AML-193 (cell line): ENCODE data around the gene ZIC1.
A peak's percentile ranks its signal among the peaks of the same experiment; 100 is the strongest.

Experiments
- DNase-seq, 2 experiments: peaks; one replicate each; lab custom pipeline; 2025; lab: John Stamatoyannopoulos, UW

Gene ZIC1

DNA sequence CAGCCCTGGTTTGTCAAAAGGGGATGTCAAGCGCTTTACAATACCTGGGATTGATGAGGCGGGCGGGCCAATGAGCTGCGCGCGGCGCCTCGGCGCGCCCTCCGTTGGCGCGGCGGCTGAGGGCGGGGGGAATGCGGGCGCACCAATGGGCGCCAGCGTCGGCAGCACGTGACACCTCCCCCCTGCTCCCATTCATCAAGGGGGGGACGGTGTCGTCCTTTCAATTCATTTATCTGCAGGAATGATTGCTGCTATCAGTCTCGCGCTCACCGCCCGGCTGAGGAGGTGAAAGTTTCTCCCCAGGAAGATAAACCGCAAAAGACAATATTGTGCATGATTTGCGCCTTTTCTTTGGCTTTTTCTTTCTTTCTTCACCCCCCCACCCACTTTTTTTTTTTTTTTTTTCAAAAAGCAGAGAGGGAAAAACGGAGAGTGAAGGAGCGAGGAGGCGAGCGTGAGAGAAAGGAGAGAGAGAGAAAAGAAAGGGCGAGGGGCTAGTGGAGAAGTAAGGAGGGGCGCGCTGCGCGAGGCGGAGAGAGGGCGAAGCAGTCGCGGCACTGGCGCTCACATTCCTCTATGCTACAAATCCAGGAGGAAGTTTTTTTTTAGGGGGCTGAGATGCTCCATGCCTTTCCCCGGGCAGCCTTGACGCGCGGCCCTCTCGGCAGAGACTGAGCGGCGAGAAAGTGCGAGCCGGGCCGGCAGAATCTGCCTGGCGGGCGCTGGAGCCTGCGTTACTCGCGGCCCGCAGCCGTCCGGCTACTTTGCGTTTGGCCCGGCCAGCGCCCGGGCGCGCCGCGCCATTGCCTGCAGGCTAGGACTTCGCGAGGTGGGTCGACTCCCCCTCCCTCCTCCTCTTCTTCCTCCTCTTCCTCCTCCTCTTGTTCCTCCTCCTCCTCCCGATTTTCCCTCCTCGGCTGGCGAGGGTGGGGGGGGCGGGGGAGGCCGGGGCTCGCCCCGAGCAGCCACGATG, at the start of gene ZIC1:
ZIC1 (plus strand) TSS at position 223 of the 973 bp plus-strand sequence; CDS start at position 971, 748 bp downstream.
- no peak for DNase-seq

GRCh38 chr3:147360051-147360439, 49.1 kb upstream of the ZIC1 start:
- DNase-seq: no peak

GRCh38 chr3:147360646-147361453, 48.3 kb upstream of the ZIC1 start:
- DNase-seq: no peak

GRCh38 chr3:147361454-147362420, 47.4 kb upstream of the ZIC1 start:
- peak; percentile 34 to 55 for DNase-seq

DNA sequence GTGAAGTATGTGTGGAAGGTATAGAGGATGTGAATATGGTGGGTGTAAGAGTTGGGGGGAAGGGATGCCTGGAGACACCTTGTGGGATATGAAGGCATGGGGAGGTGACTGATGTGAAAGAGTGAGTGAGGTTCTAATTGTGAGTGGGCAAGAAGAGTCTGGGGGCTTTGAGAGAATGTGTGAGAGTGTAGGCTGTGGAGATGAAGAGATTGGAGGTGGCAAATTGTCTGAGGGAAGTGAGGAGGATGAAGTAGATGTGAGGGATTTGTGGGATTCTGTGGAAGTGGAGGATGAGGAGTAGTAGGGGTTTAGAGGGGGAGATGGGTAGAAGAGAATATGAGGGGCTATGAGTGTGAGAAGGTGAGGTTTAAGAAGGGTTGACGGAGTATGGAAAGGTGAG, 44.4 kb upstream of the ZIC1 start:
- DNase-seq: no peak

DNA sequence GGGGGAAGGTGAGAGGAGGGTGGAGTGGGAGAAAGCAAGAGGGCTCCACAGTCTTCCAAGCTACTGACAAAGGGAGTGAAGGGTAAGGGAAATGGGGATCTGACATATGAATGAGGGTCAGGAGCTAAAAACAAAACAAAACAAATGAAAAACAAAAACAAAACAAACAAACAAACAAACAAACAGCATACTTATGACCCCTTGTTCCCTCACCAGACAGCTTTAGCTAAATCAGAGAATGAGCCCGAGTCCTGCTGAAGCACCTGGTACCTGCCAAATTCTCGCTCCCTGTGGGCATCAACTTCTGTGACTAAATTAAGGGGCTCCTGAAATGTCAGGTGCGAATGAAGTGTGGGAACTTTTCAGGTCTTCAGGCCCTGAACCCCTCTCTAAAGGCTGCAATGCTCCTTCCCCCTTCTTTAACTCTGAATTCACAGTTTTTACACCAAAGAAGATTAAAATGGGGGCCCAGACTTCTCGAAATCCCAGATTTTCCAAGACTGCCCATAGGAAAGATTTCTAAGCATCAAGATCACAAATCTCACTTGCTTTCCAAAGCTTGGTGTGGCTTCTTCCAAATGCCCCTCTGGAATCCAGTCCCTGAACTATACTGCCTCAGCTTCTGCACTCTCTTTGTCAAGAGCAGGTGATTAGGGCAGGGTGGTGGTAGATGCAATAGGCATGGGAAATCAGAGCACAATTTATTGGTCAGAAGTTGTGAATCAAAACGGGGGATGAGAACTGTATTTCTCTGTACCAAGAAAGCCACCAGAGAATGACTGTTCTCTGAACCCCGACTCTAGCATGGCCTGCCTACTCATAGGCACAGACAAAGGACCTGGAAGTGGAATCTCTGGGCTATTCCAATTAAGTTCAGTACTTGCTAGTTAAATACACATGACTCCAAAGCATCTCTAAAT, 43.7 kb upstream of the ZIC1 start:
- no peak for DNase-seq

GRCh38 chr3:147367676-147368075, 41.5 kb upstream of the ZIC1 start:
- DNase-seq: no peak

- no peak for DNase-seq
Measured at GRCh38 chr3:147368151-147368550, 41.0 kb upstream of the ZIC1 start.

- DNase-seq: no peak
Measured at GRCh38 chr3:147368561-147369221, 40.5 kb upstream of the ZIC1 start.

DNA sequence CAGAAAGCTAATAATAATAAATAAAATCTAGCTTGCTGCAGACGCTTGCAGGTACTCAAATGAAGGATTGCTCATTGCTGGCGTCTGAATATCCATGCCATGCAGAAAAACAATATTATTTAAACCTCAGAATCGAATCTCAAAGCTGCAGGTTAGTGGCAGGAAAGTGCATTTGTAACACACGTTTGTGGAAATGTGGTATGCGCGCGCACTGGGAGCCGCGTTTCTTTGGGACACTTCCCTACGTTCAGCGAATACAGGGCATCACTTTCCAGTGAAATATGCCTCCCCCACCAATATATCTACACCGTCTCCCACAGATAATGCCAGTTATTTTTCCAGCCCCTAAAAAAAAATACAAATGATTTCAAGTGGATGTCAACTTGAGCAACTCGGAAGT, 39.9 kb upstream of the ZIC1 start:
- DNase-seq: no peak

DNA sequence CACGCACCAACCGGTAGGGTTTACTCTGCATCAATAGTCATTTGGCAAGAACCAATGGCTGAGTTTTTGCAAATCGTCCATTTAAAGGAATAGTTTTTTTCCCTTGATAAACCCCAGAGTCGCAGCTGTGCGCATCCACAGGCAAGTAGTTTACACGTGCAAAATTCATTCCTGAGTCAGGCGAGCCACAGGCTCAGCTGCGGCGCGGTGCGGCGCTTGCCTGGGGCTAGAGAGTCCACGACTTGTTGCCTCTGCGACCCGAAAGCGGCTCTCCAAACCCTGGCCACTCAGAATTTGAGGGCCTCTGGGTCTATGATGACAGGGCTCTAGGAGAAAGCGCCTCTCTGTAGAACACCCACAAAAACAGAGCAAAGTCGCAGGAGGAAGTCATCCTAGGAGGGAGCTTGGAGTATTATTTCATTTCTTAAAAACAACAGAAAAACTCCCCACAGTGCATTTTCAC, 39.5 kb upstream of the ZIC1 start:
- DNase-seq: no peak

DNA sequence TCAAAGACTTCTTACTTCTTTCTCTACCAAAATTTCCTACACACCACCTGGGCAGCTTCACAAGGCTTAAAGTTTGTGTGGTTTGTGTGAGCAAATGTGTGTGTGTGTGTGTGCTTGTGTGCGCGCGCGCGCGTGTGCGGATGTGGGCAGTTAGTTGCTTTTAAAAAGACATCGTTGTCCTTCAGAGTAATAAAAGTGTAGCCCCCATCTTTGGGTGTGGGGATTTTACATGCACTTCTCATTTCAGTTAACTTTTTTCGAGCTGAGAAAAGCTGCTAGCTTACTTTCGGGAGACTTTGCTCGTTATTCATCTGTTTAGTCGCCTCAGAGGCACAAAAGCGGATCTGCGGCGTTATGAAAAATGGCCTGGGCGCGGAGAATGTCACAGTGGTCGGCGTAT, 38.8 kb upstream of the ZIC1 start:
- no peak for DNase-seq

- DNase-seq: no peak
Measured at GRCh38 chr3:147371140-147371539, 38.0 kb upstream of the ZIC1 start.

DNA sequence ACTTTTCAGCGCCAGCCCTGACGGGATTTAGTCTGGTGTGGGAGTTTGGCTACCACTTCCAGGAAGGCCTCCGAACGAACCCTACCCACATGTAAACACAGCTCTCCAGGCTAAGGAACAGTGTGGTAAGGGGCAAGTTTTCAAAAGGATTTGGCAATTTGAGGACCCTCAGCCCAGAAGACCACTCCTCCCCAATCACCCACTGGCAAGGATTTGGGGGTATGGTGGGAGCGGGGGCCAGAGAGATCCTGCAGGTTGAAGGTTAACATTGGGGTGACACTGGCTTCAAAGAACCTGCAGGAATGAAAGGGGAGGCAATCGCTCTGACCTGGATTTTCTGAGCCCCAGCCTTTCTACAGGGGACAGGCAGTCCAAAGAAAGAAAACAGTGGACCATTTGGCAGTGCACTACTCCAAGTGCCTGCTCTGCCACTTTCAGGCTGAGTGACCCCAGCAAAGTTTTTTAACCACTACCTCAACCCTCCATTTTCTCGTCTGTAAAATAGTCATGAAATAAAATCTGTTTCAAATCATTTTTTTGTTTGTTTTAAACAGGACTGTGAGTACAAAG, 37.3 kb upstream of the ZIC1 start:
- DNase-seq: no peak

DNA sequence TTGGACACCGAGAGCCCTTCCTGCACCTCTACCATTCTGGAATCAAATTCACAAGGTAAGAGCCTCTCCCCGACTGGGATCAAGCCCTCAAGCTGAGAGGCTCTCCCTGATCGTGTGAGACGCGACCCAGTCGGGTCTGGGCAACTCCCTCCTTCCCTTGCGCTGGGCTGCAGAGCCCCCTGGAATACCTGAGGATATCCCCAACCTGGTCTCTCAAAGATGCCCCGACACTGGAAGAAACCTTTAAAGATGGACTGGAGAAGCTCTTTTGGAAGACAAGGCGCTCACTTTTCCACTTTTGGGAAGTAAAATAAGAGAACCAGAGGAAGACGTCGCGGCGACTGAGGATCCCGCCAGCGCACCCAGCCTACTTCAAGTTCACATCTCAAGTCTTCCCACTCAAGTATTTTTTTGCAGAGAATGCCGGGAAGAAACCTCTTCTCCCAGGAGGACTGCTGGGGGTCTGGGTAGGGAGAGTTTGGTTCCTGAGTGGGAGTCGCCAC, 36.6 kb upstream of the ZIC1 start:
- DNase-seq: no peak

DNA sequence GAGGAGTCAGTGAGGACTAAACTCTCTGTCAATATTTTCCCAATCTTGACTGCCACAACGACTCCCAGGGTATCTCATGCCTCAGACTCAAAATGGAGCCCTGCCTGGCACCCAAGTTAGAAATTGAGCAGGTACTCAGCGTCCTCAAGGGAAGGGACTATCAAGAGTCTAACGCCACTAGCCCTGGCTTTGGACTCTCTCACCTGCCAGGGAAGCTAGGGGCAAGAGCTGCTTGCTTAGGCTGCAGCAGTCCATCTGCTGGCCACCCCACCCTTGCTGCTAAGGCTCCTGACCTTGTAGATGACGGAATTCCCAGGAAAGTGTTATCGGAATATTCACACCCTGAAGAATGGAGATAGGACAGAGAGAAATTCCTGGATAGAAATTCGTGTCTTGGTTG, 35.9 kb upstream of the ZIC1 start:
- DNase-seq: no peak

GRCh38 chr3:147377412-147378367, 31.5 kb upstream of the ZIC1 start:
- DNase-seq: no peak

DNA sequence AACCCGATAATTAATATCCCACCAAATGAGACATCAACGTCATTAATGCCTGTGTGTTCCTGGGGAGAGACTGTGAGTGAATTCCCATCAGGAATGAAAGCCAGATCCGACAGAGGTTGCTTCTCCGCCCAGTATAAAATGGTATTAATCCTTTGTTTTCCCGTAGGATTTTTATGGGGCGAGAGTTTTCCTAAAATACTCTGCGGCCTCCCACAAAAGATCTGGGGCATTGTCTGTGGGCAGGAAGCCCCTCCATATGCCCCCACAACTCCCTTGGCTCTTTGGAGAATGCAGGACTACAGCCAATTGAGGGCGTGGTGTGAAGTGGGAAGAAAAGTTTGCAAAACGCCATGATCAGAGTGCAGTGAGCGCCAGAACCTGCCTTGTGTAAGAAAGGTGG, 29.5 kb upstream of the ZIC1 start:
- DNase-seq: no peak
